Measurements from ENCODE around the gene IMMP2L. TPM values are rescaled to one million over a fixed set of nuclear protein-coding genes. Genes with fewer than 3 reads are reported as not detected.
"Not testable (repeated sequence)": the region's sequence is repeated elsewhere in the genome, so short reads cannot be mapped to it uniquely, and the experiment has no call there.

IMMP2L gene
- total RNA-seq, 4 donors from 2014 or later, result 2.6 to 69.1 (median 34.7) TPM

DNA sequence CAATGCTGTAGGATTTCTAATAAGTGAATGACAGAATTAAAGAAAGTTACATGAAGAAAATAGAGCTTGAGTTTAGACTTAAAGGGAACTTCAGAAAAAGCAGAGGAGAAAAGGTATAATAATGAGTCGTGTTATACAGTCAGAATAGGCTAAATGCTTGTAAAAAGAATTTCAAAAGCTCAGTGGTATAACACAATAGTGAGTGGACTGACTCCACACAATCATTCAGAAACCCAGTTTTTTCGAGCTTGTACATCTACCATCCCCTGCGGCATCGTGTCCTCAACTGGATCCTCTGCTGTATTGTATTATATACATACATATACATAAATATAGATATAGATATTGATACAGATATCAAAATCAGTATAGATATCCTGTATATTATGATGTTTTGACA lies 52.2 kb downstream of the IMMP2L start:
- Histone ChIP-seq H3K27ac (no peak overlapping the region), H3K27me3 (no peaks in the 10 kb centered on the region), H3K36me3 (no peaks in the 10 kb centered on the region), H3K9me3 (no peaks in the 10 kb centered on the region), H3K4me1 (no peaks in the 10 kb centered on the region), H3K4me3 (no peak overlapping the region)
- no peak for TF ChIP-seq POLR2A (IDR thresholded peaks at IDR 0.05)
- no peak for TF ChIP-seq CTCF (IDR thresholded peaks at IDR 0.05)
- intact Hi-C loops (cut with DNase I; ENCODE audit: low total_unique reads), result no loop called here
- DNase-seq, result no peak

GRCh38 chr7:111509288-111509687 lies 53.0 kb downstream of the IMMP2L start:
- H3K9me3 ChIP-seq, result no peaks in the 10 kb centered on the region
- no peak for TF ChIP-seq POLR2A (IDR thresholded peaks at IDR 0.05)
- TF ChIP-seq CTCF (IDR thresholded peaks at IDR 0.05), result no peak
- H3K4me3 ChIP-seq, result no peak overlapping the region
- H3K27me3 ChIP-seq, result no peaks in the 10 kb centered on the region
- DNase-seq, result no peak
- no peak overlapping the region for H3K27ac ChIP-seq
- H3K36me3 ChIP-seq, result no peaks in the 10 kb centered on the region
- no peaks in the 10 kb centered on the region for H3K4me1 ChIP-seq
- intact Hi-C loops (cut with DNase I; ENCODE audit: low total_unique reads), result no loop called here

- intact Hi-C loops (cut with DNase I; ENCODE audit: low total_unique reads), result no loop called here
- H3K9me3 ChIP-seq, result no peaks in the 10 kb centered on the region
- no peak for DNase-seq
- TF ChIP-seq CTCF (IDR thresholded peaks at IDR 0.05) (no peak), POLR2A (IDR thresholded peaks at IDR 0.05) (no peak)
- no peak overlapping the region for H3K27ac ChIP-seq
- H3K4me1 ChIP-seq, result no peaks in the 10 kb centered on the region
- H3K4me3 ChIP-seq, result no peak overlapping the region
- no peaks in the 10 kb centered on the region for H3K27me3 ChIP-seq
- H3K36me3 ChIP-seq, result no peaks in the 10 kb centered on the region
Observed at GRCh38 chr7:111508387-111508786, 53.9 kb downstream of the IMMP2L start.

- H3K4me3 ChIP-seq; H3K4me1 ChIP-seq; H3K27ac ChIP-seq; H3K36me3 ChIP-seq; H3K9me3 ChIP-seq; H3K27me3 ChIP-seq; intact Hi-C loops (cut with DNase I; ENCODE audit: low total_unique reads); DNase-seq: not testable (repeated sequence)
Observed at GRCh38 chr7:111505422-111505821, 56.9 kb downstream of the IMMP2L start.

- H3K4me3 ChIP-seq; DNase-seq; H3K4me1 ChIP-seq; H3K9me3 ChIP-seq; H3K36me3 ChIP-seq; H3K27ac ChIP-seq; intact Hi-C loops (cut with DNase I; ENCODE audit: low total_unique reads); H3K27me3 ChIP-seq: not testable (repeated sequence)
Observed at GRCh38 chr7:111501799-111502198, 60.5 kb downstream of the IMMP2L start.

DNA sequence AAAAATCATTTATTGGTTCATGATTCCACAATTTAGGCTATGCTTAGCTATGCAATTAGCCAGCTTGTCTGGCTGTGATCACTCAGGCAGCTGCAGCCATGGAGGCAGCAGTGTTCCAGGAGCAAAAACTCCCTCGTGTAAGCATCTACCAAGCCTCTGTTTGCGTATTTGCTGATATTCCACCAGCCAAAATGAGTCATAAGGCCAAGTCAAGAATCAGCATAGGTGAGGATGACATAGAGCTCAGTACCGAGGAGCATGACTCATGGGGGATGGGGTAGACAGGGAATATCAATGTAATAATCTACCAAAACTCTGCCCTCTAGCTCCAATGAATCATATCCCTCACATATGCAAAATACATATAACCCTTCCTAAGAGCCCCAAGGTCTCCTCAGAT lies 63.3 kb downstream of the IMMP2L start:
- intact Hi-C loops (cut with DNase I; ENCODE audit: low total_unique reads), result no loop called here

More for the DNA sequence above, 63.3 kb downstream of the IMMP2L start:
- Histone ChIP-seq H3K36me3 (no peaks in the 10 kb centered on the region), H3K27me3 (no peaks in the 10 kb centered on the region), H3K27ac (no peak overlapping the region), H3K4me3 (no peak overlapping the region), H3K9me3 (no peaks in the 10 kb centered on the region), H3K4me1 (no peaks in the 10 kb centered on the region)
- no peak for TF ChIP-seq POLR2A (IDR thresholded peaks at IDR 0.05)
- no peak for TF ChIP-seq CTCF (IDR thresholded peaks at IDR 0.05)
- no peak for DNase-seq

Data from uterus (tissue), 4 donors.